GM23338 (cell line): ENCODE measurements around the gene PLOD3. TPM values are rescaled to one million over a fixed set of nuclear protein-coding genes. Genes with fewer than 3 reads are reported as not detected.
A peak's percentile ranks its signal among the peaks of the same experiment; 100 is the strongest.

Experiments used
- ATAC-seq: fragments of 200-7000 bp; cut with Tn5 transposase; 3 replicates; pipeline ENCODE4 v1.9.1; 2020
- DNase-seq: peaks from one replicate; pipeline ENCODE4 v3.0.0-alpha.2; 2015; ENCODE audit warnings: low spot score
- H2AFZ ChIP-seq: fragments of 200-600 bp; sonication (generic); 2 replicates; pipeline ENCODE4 v1.8.0; 2016; ENCODE audit warnings: antibody characterized with exemption, mild to moderate bottlenecking, moderate library complexity
- H3F3A ChIP-seq: fragments of 200-600 bp; sonication (generic); replicated peaks from 2 replicates; pipeline ENCODE4 v1.8.0; 2017; ENCODE audit warnings: antibody characterized with exemption, mixed run types, low read depth
- H3K27ac ChIP-seq: fragments of 200-600 bp; sonication (generic); 2 replicates; pipeline ENCODE4 v1.6.1; 2016; ENCODE audit warnings: low read depth
- H3K27me3 ChIP-seq: fragments of 200-600 bp; sonication (generic); 2 replicates; pipeline ENCODE4 v1.8.0; 2016; ENCODE audit warnings: mild to moderate bottlenecking, mixed run types, moderate library complexity; ENCODE audit not compliant: insufficient read depth
- H3K36me3 ChIP-seq: fragments of 200-600 bp; sonication (generic); 2 replicates; pipeline ENCODE4 v1.8.0; 2016; ENCODE audit warnings: mild to moderate bottlenecking; ENCODE audit not compliant: insufficient read depth
- H3K4me1 ChIP-seq: fragments of 200-600 bp; sonication (generic); 2 replicates; pipeline ENCODE4 v1.8.0; 2016; ENCODE audit warnings: mild to moderate bottlenecking, moderate library complexity; ENCODE audit not compliant: insufficient read depth
- H3K4me2 ChIP-seq: fragments of 200-600 bp; sonication (generic); 2 replicates; pipeline ENCODE4 v1.7.1; 2017; ENCODE audit warnings: mixed run types
- H3K4me3 ChIP-seq: fragments of 200-600 bp; sonication (generic); 2 replicates; pipeline ENCODE4 v1.6.1; 2016; ENCODE audit warnings: mixed run types
- H3K79me2 ChIP-seq: fragments of 200-600 bp; sonication (generic); replicated peaks from 2 replicates; pipeline ENCODE4 v1.8.0; 2017; ENCODE audit warnings: mild to moderate bottlenecking; ENCODE audit not compliant: insufficient read depth
- H3K9me2 ChIP-seq: fragments of 200-600 bp; sonication (generic); 2 replicates; pipeline ENCODE4 v1.8.0; 2017; ENCODE audit not compliant: insufficient read depth
- H4K20me1 ChIP-seq: fragments of 200-600 bp; sonication (generic); replicated peaks from 2 replicates; pipeline ENCODE4 v1.8.0; 2017; ENCODE audit warnings: mild to moderate bottlenecking; ENCODE audit not compliant: insufficient read depth
- H3K27ac Mint-ChIP-seq: 2 replicates; pipeline ENCODE4 v1.8.0; 2020; ENCODE audit warnings: inconsistent platforms, mild to moderate bottlenecking, moderate library complexity, mixed read lengths
- H3K27me3 Mint-ChIP-seq: 3 replicates; pipeline ENCODE4 v1.8.0; 2022; ENCODE audit warnings: low read depth, mild to moderate bottlenecking, moderate library complexity, mixed read lengths, inconsistent platforms; ENCODE audit not compliant: insufficient read depth, poor library complexity
- H3K36me3 Mint-ChIP-seq: 3 replicates; pipeline ENCODE4 v1.8.0; 2021; ENCODE audit warnings: low read depth, mild to moderate bottlenecking, inconsistent platforms, moderate library complexity, mixed read lengths
- H3K4me1 Mint-ChIP-seq: 3 replicates; pipeline ENCODE4 v1.8.0; 2020; ENCODE audit warnings: mild to moderate bottlenecking, inconsistent platforms, mixed read lengths
- H3K4me3 Mint-ChIP-seq: 3 replicates; pipeline ENCODE4 v1.8.0; 2021; ENCODE audit warnings: moderate library complexity, mild to moderate bottlenecking, inconsistent platforms, mixed read lengths
- H3K9me3 Mint-ChIP-seq: 3 replicates; pipeline ENCODE4 v1.8.0; 2020; ENCODE audit warnings: moderate library complexity, mild to moderate bottlenecking, inconsistent platforms, mixed read lengths
- CREB1 ChIP-seq: fragments of 250-450 bp; sonication (Bioruptor Pico); IDR thresholded peaks from 2 replicates; pipeline ENCODE4 v1.5.0; 2020; ENCODE audit warnings: low read depth, mild to moderate bottlenecking, moderate library complexity
- EZH2 ChIP-seq: fragments of 200-600 bp; sonication (generic); IDR thresholded peaks from one replicate; pipeline ENCODE4 v1.8.0; 2017; ENCODE audit warnings: antibody characterized with exemption, mild to moderate bottlenecking, low read depth; ENCODE audit not compliant: unreplicated experiment
- JUNB ChIP-seq: IDR thresholded peaks from one replicate; pipeline ENCODE4 v1.6.1; 2016; ENCODE audit warnings: antibody characterized with exemption; ENCODE audit not compliant: unreplicated experiment
- polyA plus RNA-seq: library from polyadenylated mRNA; unstranded; fragments of >200 nt; fragmentation: Nextera tagmentation; extraction: Ambion mirVana; gene quantifications from 2 replicates; pipeline ENCODE4 v1.2.1, GENCODE V29; 2016
- total RNA-seq: library from RNA; depleted of rRNA; stranded (reverse); fragments of >200 nt; shearing (Covaris generic); gene quantifications from 2 replicates; pipeline ENCODE4 v1.2.3, GENCODE V29; 2014
- TF ChIP-seq, protein P1 (sequence below): IDR thresholded peaks from one replicate; pipeline ENCODE4 v1.6.1; 2018; ENCODE audit warnings: antibody characterized with exemption; ENCODE audit not compliant: unreplicated experiment
- TF ChIP-seq, protein P2 (sequence below): IDR thresholded peaks from 2 replicates; pipeline ENCODE4 v1.6.1; 2016; ENCODE audit warnings: antibody characterized with exemption
- TF ChIP-seq, protein P3 (sequence below), 2 experiments: fragments of 200-600 bp in 1 of 2; sonication (generic) in 1 of 2; conservative IDR thresholded peaks; 2 replicates each; pipeline versions ENCODE4 v1.5.1 to v1.6.1; 2016 to 2017; ENCODE audit warnings: antibody characterized with exemption in 2 of 2, low read depth in 2 of 2, mild to moderate bottlenecking in 2 of 2, moderate library complexity in 1 of 2

The PLOD3 gene
- total and polyA plus RNA-seq, 2 experiments from 2014 or later = 35.2 to 40.7 TPM

DNA sequence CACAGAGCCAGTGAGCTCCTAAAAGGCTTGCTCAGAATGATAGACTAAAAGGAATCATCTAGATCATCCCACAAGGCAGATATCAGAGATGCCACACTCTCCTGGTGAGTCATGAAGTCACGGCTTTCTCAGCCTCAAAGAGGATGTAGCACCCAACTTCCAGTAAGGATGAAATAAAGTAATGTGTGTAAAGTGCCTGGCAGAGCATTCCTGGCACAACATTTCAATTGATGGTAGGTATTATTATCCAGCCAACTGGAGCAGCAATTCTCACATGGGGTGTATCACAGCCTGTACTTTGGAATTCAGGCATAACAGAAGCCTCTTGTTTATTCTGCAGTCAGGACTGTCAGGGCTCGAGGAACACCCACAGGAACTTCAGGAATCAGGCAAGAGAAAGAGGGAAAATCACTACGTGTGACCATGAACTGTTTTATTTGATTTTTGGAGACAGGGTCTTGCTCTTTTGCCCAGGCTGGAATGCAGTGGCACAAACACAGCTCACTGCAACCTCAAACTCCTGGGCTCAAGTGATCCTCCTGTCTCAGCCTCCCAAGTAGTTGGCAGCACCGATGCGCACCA lies 32.0 kb downstream of the PLOD3 start (continued):
- TF ChIP-seq, protein P1, sequence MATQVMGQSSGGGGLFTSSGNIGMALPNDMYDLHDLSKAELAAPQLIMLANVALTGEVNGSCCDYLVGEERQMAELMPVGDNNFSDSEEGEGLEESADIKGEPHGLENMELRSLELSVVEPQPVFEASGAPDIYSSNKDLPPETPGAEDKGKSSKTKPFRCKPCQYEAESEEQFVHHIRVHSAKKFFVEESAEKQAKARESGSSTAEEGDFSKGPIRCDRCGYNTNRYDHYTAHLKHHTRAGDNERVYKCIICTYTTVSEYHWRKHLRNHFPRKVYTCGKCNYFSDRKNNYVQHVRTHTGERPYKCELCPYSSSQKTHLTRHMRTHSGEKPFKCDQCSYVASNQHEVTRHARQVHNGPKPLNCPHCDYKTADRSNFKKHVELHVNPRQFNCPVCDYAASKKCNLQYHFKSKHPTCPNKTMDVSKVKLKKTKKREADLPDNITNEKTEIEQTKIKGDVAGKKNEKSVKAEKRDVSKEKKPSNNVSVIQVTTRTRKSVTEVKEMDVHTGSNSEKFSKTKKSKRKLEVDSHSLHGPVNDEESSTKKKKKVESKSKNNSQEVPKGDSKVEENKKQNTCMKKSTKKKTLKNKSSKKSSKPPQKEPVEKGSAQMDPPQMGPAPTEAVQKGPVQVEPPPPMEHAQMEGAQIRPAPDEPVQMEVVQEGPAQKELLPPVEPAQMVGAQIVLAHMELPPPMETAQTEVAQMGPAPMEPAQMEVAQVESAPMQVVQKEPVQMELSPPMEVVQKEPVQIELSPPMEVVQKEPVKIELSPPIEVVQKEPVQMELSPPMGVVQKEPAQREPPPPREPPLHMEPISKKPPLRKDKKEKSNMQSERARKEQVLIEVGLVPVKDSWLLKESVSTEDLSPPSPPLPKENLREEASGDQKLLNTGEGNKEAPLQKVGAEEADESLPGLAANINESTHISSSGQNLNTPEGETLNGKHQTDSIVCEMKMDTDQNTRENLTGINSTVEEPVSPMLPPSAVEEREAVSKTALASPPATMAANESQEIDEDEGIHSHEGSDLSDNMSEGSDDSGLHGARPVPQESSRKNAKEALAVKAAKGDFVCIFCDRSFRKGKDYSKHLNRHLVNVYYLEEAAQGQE = no peak
- TF ChIP-seq, protein P2, sequence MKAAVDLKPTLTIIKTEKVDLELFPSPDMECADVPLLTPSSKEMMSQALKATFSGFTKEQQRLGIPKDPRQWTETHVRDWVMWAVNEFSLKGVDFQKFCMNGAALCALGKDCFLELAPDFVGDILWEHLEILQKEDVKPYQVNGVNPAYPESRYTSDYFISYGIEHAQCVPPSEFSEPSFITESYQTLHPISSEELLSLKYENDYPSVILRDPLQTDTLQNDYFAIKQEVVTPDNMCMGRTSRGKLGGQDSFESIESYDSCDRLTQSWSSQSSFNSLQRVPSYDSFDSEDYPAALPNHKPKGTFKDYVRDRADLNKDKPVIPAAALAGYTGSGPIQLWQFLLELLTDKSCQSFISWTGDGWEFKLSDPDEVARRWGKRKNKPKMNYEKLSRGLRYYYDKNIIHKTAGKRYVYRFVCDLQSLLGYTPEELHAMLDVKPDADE = no peak
- TF ChIP-seq, protein P3, sequence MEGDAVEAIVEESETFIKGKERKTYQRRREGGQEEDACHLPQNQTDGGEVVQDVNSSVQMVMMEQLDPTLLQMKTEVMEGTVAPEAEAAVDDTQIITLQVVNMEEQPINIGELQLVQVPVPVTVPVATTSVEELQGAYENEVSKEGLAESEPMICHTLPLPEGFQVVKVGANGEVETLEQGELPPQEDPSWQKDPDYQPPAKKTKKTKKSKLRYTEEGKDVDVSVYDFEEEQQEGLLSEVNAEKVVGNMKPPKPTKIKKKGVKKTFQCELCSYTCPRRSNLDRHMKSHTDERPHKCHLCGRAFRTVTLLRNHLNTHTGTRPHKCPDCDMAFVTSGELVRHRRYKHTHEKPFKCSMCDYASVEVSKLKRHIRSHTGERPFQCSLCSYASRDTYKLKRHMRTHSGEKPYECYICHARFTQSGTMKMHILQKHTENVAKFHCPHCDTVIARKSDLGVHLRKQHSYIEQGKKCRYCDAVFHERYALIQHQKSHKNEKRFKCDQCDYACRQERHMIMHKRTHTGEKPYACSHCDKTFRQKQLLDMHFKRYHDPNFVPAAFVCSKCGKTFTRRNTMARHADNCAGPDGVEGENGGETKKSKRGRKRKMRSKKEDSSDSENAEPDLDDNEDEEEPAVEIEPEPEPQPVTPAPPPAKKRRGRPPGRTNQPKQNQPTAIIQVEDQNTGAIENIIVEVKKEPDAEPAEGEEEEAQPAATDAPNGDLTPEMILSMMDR (conservative IDR thresholded peaks at IDR 0.05; ENCODE audit: low read depth in 2 of 2) = no peak

DNA sequence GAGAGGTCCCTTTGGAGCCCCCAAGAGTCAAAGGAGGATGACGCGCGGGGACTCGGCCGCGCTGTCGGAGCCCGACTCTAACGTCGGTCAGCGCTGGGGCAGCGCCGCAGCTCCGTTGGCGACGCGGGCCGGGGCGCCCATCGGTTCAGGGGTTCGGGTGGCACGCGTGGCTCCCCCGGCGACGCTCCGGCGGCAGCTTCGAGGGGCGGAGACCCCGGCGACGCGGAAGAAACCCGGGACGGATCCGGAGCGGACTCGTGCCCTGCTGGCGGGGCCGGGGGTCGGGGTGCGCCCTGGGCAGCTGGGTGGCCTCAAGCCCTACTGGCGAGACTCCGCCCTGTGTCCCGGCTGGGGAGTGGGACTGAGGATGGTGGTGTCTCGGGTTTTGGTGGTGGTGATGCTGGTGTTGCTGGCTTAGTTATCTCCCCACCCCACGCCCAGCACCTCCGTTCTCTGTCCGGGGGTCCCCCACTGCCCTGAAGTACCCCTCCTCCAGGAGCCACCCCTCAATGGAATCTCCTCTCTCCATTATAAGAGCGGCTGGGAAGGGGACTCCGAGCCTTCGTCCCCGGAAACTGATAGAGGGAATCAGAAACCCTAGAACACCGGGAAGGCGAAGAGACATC lies 37.1 kb downstream of the PLOD3 start, which contains the start of gene NAT16:
TSS of gene NAT16 (minus strand) at position 164 of the 626 bp plus-strand sequence. CDS start 5,486 bp downstream, outside the sequence.
- Mint-ChIP-seq H3K27me3 (peaks cover 60% of the 10 kb centered on the region), H3K4me1 (peaks cover 14% of the 10 kb centered on the region), H3K4me3 (peak within 1 kb of the TSS; percentile 78), H3K9me3 (no peaks in the 10 kb centered on the region; the same call in 2 of the 3 replicates), H3K27ac (no peak within 1 kb of the TSS), H3K36me3 (no peaks in the 10 kb centered on the region)
- H3F3A ChIP-seq = peaks cover 9% of the 10 kb centered on the region; the same call in 1 of the 2 replicates
- peak within 1 kb of the TSS; percentile 93 for H3K4me2 ChIP-seq
- ATAC-seq (peak; percentile 44), DNase-seq (peak; percentile 69)
- no peaks in the 10 kb centered on the region for H4K20me1 ChIP-seq
- H3K36me3 ChIP-seq = no peaks in the 10 kb centered on the region; the same call in 1 of the 2 replicates
- H3K4me1 ChIP-seq = peaks cover 5% of the 10 kb centered on the region; the same call in 1 of the 2 replicates
- no peak within 1 kb of the TSS for H3K27ac ChIP-seq
- TF ChIP-seq EZH2 = peak; percentile 39
- no peak for TF ChIP-seq JUNB
- TF ChIP-seq CREB1 (CRISPR knock-in tag) = peak; percentile 33; the same call in 1 of the 2 replicates
- no peaks in the 10 kb centered on the region for H3K79me2 ChIP-seq
- peak within 1 kb of the TSS; percentile 96 for H2AFZ ChIP-seq
- no peaks in the 10 kb centered on the region for H3K9me2 ChIP-seq
- H3K4me3 ChIP-seq = peak within 1 kb of the TSS; percentile 73
- peaks cover 64% of the 10 kb centered on the region for H3K27me3 ChIP-seq
